C4-2B (cell line): ENCODE results near the gene CCL24.
"Not testable (repeated sequence)": the region's sequence is repeated elsewhere in the genome, so short reads cannot be mapped to it uniquely, and the experiment has no call there.

Experiments
- CTCF ChIP-seq: fragments of 450-650 bp; conservative IDR thresholded peaks from 2 replicates; pipeline ENCODE4 v1.5.1; 2017; ENCODE audit warnings: mild to moderate bottlenecking
- ZFX ChIP-seq: fragments of 450-650 bp; IDR thresholded peaks from 2 replicates; pipeline ENCODE4 v1.6.1; 2017

- not testable (repeated sequence) for TF ChIP-seq CTCF, ZFX
These were observed 24.8 kb upstream of the CCL24 start for GRCh38 chr7:75838281-75838930.
